ENCODE data around the gene PTPRR.

- TF ChIP-seq CTCF (IDR thresholded peaks at IDR 0.05; ENCODE audit: insufficient read depth, low read depth, low read length) (no peak), EZH2 (IDR thresholded peaks at IDR 0.05; ENCODE audit: insufficient read depth, low read length) (no peak)
Observed at GRCh38 chr12:70910666-70911065, 9.9 kb downstream of the PTPRR start.
